Lower leg skin (tissue), 3 donors: Measurements from ENCODE around the gene RAX2.

Source experiments
- CTCF ChIP-seq, 3 donors: fragments of 450-650 bp; IDR thresholded peaks; one replicate each; pipeline ENCODE4 v1.5.1; 2016; ENCODE audit warnings: antibody characterized with exemption in 3 of 3, mild to moderate bottlenecking in 3 of 3, moderate library complexity in 2 of 3
- POLR2A ChIP-seq, 2 donors: fragments of 450-650 bp; IDR thresholded peaks; one replicate each; pipeline ENCODE4 v1.6.1; 2016 to 2017; ENCODE audit warnings: antibody characterized with exemption in 2 of 2, mild to moderate bottlenecking in 1 of 2, moderate library complexity in 1 of 2

GRCh38 chr19:3778104-3778867 lies 6.3 kb upstream of the RAX2 start:
- no peak for TF ChIP-seq CTCF (IDR thresholded peaks at IDR 0.05)
- TF ChIP-seq POLR2A (IDR thresholded peaks at IDR 0.05): no peak
